GM18502 (cell line): ENCODE results near the gene COBL.

Experiments
- ATAC-seq: cut with Tn5 transposase; IDR thresholded peaks from one replicate; pipeline ENCODE4 v1.9.1; 2021; ENCODE audit warnings: mild to moderate bottlenecking; ENCODE audit not compliant: unreplicated experiment, poor library complexity

Gene COBL, protein sequence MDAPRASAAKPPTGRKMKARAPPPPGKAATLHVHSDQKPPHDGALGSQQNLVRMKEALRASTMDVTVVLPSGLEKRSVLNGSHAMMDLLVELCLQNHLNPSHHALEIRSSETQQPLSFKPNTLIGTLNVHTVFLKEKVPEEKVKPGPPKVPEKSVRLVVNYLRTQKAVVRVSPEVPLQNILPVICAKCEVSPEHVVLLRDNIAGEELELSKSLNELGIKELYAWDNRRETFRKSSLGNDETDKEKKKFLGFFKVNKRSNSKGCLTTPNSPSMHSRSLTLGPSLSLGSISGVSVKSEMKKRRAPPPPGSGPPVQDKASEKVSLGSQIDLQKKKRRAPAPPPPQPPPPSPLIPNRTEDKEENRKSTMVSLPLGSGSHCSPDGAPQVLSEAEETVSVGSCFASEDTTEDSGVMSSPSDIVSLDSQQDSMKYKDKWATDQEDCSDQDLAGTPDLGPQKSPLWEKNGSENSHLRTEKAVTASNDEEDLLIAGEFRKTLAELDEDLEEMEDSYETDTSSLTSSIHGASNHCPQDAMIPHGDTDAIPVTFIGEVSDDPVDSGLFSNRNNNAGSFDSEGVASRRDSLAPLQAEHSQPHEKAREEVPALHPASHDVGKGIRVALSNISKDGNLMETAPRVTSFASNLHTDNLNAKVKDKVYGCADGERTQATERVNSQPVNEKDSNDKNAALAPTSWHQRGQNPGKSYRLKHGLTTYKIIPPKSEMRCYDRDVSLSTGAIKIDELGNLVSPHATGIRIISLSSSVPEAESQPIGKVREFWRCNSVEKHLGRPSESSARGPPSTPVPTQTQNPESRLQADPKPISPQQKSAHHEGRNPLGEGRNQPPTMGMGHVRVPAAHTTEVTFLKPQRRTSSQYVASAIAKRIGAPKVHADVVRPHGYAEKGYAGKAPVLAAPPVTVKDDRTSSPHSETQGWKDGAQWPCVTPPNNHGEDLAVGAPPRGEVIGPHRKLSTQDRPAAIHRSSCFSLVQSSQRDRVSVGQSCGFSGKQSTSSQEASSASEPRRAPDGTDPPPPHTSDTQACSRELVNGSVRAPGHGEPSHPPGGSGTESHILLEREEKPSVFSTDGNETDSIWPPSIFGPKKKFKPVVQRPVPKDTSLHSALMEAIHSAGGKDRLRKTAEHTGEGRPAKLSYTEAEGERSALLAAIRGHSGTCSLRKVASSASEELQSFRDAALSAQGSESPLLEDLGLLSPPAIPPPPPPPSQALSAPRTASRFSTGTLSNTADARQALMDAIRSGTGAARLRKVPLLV

DNA sequence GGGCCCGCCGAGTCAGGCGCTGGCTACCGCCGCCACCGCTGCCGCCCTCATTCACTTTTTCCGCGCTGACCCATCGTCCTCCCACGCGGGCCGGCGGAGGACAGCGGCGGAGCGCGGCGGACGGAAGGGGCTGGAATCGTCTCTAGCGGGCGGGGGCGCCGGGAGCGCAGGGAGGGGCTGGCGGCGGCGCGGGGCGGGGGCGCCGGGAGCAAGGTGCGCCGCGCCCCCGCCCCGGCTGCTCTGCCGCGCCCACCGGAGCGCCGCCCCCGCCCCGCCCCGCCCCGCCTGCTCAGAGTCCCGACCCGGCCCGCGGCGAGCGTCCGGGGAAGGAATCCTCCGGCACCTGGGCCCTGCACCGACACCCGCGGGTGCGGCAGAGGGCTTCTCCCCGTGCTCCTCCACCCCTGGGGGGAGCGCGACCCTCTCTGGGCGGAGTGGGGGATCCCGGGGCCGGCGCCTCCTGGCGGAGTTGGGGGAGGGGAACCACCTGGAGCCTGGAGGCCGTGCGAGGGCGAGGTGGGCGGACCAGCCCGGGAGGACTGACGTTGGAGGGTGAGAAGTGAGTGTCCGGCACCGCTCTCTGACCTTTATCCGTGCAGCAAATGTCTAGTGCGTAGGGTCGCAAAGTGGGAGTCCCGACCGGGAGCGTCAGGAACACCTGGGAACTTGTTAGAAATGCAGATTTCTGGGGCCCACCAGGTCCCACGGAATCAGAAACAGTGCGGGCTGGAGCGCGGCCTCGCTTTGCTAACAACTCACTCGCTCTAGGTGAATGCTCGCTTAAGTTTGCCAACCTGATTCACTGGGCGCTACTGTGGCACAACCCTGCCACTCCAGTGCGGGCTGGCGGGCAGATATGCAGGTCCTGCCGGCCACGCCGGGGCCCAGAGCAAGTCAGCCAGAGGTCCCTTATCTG, at the start of gene COBL:
TSS of gene COBL (minus strand) at position 144 of the 916 bp plus-strand sequence. CDS start 176 bp downstream, outside the sequence.
- no peak for ATAC-seq

DNA sequence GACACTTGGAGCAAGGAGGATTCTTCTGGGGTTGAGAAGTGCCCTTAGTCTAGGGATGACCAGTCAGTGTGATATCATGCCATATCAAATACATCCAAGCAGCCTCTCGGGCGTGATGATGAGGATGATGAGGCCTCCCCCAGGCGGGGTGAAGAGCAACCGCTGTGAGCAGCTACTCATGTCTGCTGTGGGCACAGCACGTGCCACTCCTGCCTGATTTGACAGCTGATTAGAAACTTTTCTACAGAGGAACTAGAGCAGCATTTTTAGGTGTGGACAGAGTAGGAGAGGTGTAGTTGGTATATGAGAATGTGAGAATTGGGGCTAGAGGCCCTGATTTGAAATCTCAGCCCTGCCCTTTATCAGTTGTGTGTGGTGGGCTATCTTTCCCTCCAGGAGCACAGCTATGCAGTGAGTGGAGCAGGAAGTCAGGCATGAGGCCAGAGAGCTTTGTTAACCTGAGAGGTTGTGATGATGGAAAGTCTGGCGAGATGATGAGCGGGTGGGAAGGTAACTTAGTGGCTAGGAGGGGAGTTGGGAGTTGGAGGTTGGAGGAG, 49.6 kb upstream of the COBL start:
- ATAC-seq = no peak

DNA sequence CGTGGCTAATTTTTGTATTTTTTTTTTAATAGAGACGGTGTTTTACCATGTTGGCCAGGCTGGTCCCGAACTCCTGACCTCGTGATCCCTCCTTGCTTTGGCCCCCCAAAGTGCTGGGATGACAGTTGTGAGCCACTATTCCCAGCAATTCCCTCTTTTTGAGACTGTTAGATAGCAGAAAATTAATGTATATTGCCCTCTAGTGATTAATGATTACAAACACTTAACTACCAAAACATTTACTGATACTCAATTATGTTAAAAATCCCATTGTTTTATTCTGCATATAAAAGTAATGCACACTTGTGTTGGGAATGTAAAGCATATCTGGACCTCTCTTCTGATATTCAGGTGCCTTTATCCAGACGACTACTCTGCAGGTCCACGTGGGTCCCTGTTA, 41.2 kb upstream of the COBL start:
- no peak for ATAC-seq

DNA sequence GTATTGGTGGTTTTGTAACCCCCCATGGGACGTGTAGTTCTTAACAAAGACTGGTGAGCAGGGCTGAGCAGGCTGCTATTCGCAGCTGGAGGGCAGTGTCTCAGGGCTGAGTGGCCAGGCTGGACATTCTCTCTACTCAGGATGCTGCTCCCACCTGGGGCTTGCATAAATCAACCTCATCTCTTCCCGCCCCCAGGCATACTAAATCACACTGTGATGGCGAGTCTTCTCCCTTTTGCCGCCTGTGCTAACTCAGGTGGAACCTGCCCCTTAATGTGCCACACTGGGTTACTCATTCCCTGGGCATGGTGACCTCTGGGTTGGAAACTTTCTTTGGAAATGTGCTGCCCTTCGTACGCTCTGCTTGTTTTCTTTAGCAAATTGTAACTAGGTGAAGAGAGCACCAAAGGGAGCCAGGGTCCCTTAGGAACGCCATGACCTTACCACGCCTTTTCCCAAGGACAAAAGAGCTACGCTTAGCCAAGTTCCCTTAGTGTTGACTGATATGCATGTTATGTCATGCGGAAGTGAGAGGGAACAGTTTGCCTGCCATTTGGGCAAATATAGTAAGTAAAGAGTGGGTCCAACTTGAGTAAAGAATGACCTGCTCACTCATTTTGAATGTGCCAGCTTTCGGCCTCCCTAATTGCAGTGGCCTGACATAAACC, 40.4 kb upstream of the COBL start:
- ATAC-seq = no peak

DNA sequence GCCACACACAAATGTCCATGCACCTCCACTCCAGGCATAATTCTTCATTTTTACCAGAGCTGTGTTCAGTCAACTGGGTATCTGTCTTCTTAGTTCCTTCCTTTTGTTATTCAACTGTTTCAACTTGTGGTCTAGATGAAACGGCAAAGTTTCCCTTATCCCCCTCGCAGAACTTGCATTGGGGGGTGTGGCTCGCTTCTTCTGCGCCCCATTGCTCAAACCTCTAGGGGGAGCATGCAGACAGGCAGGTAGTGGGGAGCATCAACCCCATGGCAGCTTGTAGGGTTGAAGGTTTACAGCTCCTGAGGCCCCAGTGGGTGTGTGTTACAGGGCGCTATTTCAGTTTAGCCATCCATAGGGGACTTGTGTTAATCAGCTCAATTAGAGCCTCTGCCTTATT, 38.3 kb upstream of the COBL start:
- no peak for ATAC-seq

DNA sequence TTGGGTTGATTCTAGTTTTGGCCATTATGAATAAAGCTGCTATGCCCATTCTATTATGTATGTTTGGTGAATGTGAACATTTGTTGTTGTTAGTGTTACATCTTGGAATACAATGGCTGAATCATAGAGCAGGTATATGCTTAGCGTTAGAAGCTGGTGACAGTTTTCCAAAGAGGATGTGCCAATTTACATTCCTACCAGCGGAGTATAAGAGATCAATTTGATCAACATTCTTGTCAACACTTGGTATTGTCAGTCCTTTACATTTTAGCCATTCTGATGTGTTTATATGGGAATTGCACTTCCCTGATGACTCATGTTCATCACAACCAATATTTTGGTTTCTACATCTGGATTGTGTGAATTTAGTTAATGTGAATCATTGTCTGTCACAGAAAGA, 37.8 kb upstream of the COBL start:
- no peak for ATAC-seq

DNA sequence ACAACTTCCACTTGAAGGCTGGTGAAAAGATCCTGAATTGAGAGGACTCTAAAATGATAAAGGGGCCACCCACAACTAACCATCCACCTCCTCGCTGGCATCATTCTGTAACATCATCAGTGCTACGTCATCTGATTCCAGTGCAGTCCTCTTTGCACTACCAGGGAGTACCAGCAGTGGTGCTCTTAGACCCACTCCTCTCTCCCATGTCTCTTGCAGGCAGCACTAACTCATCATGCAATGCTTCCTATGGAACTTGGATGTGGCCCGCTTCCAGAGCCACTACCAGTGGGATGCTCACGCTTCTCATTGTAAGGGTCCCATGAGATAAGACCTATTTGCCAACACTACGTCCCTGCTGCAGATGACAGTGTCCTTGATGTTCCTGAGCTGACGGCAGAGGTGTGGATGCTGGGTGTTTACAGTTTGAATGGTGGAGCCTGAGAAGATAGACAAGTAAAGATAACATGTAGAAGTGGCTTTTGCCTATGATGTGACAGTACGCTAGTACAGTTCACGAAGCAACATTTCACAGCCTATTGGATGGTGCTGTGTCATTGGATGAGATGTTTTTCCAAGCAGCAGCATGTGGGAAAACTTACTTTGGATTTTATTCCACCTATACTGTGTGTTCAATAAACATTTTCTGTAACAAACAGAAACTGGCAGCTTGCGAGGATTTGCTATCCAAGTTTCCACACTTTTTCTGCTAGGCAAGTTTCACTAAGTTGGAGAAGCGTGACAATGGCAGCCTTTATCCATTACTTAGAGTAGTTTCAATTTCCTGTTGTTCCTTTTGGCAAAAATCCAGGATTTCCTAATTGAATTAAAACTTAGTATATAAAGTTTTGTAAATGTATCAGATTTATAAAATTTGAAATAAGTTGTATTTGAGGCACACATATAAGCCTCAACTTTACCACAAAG, 35.8 kb upstream of the COBL start:
- no peak for ATAC-seq

DNA sequence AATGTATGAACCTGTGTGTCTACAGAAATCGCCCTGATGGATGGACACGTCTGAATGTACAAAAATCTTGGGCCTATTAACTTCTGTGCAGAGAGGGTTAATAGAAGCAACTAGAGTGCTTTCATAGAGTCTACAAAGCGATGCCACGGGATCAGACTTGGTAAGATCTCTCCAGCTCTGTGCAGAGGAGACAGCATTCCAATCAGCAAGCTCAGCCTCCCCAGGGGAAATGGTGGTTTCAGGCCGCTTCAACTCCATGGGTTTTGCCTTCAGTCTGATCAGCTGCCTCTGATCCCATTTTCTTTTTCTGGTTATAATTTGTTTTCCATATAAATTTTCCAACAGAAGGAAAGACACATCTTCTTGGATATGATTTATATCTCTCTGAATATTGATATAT, 35.1 kb upstream of the COBL start:
- no peak for ATAC-seq

DNA sequence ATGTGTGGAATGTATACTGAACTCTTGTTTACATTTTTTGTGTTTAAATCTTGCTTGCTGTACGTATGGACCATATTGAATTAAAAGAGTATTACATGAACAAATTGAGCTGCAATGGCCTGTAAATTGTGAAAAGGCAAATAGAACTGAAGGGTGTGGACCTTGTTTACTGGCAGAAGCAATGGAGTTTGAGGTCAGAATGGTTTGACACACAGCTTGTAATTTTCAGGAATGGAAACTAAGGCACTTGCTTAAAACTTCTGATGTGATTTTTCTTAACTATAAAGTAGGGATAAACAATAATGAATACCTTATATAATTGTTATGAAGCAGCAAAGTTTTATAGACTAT, 33.9 kb upstream of the COBL start:
- ATAC-seq = no peak

DNA sequence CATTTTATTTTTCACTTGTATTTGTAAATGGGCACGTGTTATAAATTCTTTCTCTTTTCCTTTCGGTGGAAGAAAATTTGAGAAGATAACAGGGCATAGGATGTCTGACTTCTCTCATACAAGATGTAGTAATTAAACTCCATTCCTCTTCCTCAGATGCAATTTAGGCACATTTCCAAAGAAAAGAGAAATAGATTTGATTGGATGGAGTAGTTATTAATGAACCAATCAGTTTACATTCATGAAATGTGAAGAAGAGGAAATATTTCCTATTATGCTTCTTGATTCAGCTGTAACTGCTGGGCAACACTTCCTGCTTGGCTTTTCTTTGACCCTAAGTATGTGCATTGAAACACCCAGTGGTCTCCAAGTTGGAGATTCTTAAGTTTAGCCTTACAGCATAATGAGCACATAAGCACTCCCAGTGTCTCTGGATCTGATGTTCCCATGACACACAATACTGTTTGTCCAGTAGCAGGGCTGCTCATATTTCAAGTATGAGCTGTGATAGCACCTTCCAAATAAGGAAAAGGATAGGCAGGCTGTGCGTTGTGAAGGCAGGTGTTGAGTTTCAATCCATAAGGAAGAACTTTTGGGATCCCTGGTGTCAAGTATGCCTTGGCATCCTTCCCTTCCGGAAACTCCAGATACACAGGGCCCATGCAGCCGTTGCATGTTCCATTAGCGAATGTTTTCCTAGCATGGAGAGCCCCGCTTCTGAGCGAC, 33.4 kb upstream of the COBL start:
- no peak for ATAC-seq

DNA sequence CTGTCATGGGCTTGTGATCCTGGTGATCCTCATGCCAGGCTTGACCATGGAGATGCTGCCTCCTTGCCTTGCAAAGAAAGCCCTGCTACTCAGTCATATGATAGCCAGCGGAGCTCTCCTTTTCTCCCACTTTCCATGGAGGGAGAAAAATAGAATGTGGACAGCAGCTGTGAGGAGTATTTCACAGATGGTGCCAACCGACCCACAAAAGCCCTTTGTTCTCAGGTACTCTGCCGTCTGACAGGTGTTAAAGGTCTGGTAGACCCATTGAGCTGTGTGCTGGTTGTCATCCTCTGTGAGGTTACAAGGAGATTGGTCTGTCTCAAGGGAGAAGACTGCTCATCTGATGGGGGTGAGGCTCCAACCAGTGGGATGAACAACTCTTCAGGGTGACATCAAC, 29.5 kb upstream of the COBL start:
- no peak for ATAC-seq

DNA sequence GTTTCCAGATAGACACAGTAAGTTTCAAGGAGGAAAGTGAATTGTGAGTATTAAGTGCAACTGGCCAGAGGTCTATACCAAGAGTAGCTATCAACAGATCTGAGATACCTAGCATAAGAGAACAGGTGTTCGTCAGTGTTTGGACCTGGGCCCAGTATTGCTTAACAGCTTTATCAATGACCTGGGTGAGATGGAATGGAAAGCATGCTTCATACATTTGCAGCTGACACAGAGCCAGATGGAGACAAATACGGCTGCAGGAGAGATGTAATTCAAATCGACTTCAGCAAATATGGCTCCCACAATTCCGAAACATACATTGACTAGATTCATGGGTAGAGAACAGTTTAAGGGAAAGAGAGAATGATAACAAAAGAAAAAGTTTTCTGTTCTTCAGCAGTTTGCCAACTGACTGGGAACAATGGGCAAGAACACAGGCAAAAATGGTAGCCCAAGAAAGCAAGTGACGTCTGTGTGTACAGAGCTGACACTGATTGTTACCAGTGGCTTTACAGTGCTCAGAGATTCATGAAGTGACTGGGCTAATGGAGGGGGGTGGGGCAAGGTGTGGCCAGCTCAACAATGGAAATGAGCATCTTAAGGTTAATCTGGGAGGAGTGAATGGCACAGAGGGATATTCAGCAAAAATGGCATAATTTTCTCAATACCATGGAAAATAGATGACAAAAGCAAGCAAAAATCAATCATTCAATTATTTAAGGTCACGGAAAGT, 28.0 kb upstream of the COBL start:
- ATAC-seq = no peak

DNA sequence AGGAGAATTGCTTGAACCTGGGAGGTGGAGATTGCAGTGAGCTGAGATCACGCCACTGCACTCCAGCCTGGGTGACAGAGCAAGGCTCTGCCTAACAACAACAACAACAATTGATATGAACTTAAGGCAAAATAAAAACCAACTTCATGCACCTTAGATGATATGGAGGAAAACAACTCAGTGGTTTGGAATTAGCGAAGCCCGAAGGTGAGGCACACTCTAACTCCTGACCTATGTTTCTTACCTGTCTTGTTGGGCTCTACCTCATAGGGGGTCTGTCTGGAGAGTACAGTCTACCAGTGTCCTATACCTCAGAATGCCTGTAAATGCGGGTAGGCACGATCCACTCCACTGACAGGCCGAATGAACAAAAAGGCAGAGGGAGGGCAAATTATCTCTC, 24.3 kb upstream of the COBL start:
- no peak for ATAC-seq

DNA sequence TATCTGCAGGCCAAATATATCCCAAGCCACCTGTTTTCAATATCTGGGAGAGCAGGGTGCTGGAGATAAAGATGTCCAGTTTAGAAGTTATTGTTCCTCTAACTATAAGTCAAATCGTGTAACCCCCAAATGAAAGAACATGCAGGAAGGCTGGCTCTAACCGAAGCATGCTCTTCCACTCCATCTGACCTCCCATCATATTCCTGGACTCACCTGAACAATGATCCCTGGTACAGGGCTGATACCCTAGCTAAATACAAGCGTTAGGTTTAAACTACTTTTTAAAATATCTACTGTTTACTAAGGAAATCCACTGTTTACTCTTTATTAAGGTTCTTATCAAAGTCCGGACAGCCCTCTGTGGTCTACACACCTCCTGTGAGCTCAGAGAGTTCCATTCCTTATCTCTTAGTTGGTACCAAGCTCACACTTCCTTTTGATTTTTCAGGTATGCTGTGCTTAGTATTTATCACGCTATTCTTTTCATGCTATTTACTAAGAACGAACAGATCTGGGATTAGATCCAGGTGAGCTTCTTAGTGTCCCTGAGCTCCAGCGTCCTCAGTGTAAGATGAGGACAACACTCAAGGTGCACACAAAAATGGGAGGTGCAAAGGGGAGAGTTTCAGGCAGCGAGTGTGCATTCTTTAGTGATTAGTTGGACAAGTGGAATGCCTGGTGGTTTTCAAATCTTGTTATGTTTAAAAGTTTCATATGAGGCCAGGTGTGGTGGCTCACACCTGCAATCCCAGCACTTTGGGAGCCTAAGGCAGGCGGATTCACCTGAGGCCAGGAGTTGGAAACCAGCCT, 23.6 kb upstream of the COBL start:
- no peak for ATAC-seq

DNA sequence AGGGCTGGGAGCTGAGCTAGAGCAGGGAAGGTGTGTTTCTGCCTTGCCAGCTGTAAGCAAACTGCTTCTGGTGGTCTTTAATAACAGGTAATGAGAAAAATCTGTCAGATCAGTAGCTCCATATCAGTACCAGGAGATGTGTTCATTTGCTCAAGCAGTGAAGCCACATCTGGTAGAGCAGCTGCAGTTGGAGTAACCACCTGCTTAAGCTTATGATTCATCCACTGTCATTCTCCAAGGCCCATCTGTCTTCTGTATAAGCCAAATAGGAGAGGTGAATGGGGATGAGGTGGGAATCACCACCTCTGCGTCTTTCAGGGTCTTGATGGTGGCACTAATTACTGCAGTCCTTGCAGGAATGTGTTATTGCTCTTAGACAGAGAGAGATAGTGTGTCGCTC, 18.4 kb upstream of the COBL start:
- ATAC-seq = no peak

DNA sequence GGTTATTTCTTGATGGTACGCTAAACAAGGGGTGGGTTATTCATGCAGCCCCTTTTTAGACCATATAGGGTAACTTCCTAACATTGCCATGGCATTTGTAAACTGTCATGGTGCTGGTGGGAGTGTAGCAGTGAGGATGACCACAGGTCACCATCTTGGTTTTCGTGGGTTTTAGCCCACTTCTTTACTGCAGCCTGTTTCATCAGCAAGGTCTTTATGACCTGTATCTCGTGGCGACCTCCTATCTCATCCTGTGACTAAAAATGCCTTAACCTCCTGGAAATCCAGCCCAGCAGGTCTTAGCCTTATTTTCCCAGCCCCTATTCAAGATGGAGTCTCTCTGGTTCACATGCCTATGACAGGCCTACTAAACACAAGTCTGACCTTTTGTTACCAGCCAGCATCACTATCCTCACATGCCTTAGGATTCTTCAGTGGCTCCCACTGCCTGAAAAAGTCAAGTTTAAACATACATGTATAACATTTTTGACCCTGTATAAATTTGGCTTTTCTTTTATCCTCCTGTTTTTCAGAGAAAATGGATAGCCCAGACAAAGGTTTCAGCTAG, 13.2 kb upstream of the COBL start:
- no peak for ATAC-seq
